ENCODE results near the gene ZFHX2.

The ZFHX2 gene

DNA sequence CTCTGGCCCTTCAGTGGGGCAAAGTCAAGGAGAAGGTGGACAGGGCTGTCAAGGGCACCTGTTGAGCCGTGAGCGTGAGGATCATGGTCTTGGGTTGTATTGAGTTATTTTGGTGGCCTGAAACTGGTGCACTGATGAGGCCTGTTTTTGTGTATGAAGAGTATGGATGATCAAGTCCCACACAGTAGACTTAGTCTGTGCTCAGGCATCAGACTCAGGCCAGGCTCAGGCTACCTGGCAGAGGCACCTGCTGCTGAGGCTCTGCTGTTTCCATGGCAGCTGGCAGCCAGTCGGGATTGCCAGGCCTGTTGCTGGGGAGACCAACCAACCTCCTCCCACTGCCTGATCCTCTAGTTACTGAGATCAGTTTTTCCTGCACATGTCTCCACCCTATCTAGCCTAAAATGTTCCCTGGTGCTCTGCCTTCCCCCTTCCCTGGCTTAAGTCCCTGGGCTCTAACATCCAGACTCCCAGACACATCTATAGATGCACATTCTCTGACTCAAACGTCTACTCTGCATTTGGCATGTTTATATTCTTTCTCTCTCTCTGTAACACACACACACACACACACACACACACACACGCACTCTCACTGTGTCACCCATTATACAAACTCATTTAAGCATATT is 21.9 kb upstream of the ZFHX2 start:
- FAIRE-seq (no peak), DNase-seq (ENCODE audit: insufficient read length, low spot score) (no peak)

DNA sequence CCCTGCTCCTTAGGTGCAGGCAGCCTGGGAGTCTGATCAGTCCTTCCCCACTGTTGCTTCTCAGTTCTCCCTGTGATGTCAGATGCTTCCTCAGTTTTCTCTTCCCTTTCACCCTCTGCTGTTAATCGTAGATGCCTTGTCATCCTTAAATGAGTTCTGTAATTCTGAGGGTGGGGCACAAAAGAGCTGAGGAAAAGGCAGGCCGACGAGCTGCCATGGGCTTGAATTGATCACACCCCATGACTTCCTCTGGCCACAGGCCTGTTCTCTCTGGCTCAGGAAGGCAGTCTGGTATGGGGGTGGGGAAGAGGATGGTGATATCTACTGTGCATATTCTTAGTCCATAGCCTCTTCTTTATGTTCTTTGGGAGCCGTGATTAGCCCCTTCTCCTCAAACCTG is 21.3 kb upstream of the ZFHX2 start:
- DNase-seq (ENCODE audit: insufficient read length, low spot score) (no peak), FAIRE-seq (no peak)

DNA sequence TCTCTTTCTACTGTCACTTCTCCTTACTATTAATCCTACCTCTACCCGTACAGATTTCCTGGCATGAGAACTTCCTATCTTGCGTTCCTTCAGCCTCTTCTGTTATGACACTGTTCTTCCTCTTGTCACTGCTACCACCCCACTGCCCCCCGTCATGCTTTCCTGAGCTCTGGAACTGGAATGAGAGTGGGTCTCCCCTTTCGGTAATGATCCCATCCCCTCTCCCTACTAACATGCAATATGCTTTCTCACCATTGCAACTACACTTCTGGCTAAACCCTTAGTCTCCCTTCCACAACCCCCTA is 20.9 kb upstream of the ZFHX2 start:
- DNase-seq (ENCODE audit: insufficient read length, low spot score) (no peak), FAIRE-seq (no peak)

DNA sequence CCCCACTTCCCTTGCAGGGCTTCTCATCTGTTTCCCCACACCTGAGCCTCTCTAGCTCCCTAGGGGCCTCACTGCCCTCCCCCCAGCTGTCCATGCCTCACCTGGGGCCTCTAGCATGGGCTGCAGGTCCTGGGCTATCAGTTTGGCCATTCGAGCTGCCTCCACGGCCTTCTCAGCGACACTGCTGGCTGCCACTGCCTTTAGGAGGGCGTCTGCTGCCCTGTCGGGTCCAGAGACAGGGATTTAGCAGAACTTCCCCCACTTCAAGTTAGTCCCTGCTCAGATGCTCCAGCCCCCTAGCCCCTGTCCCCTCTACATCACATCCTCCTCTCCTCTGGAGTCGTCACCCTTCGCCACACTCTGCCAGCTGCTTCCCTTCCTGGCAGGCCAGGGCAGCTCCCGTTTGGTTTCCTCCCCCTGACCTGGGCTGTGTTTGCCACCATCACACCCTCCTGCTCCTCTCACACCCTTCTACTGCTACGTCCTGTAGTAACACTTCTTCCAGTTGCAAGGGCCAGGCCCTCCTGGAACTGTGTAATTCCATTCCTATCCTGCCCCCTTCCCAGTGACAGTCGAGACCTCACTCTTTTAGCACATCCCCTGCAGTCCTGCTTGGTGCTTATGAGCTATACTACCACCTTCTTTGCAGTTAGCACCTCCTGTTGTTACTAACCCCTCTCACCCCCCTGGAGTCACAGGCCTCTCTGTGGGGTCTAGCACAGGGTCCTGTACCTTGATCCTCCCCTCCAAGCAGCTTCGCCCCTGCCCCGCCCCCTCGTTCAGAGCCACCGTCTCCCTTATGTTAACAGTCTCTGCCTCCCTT is 20.3 kb upstream of the ZFHX2 start:
- no peak for FAIRE-seq
- no peak for DNase-seq (ENCODE audit: insufficient read length, low spot score)

DNA sequence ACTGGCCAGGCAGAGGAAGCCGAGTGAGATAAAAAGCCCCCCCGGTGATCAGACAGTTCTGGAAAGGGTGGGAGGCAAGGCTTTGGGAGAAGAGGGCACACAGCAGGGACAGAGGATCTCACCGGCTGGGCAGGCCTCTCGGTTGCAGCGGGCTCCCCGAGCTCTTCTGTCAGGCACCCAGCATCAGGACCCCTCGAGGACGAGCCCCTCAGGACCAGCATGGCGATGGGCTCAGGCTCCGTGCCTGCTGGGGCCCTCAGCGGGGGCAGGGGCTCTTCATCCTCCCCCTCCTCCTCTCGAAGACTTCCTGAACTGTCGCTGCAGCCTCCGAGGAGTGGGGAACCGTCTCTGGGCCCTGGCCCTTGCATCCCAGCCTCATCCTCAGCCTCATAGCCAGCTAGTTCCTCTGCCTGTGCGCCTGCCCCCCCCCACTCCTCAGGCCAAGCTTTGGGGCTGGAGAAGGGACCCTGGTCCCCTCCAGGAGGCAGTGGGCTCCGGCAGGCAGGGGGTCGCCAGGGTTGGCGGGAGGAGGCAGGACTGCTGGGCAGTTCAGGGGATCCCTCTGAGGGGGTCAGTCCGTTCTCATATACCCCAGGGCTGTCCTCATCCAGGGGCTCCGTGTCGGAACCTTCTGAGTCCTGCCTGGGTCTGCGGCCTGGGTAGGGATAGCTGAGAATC is 19.4 kb upstream of the ZFHX2 start:
- DNase-seq (ENCODE audit: insufficient read length, low spot score) (no peak), FAIRE-seq (no peak)

DNA sequence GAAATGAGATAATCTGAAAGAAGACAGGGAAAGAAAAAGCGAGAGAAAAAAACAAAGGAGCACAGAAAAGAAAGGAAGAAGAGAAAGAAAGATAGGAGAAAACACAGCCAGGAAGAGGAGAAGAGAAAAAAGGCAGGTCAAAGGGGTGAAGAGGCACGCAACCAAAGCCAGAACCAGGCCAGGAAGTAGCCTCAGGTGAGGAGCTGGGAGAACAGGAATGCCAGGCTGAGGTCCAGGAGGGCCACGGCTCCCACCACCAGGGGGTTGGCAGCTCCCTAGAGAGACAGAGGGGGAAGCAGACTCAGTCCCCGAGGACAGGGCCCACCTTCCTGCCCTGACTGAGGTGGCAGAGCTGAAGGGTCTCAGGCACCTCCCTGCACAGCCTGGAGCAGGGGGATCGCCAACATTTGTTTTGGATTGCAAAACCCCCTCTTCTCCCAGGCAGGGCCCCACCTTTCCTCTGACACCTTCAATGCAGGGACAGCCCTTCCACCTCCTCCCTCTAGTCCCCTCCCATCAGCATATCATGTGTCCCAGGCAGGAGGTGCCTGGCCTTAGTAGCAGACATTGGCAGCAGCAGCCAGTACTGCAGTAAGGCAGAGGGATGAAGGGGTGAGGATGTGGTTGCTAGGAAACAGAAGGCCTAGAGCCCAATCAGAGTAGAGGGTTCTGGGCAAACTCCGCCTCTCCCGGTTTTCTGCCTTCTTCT is 18.0 kb upstream of the ZFHX2 start:
- FAIRE-seq (no peak), DNase-seq (ENCODE audit: insufficient read length, low spot score) (no peak)

DNA sequence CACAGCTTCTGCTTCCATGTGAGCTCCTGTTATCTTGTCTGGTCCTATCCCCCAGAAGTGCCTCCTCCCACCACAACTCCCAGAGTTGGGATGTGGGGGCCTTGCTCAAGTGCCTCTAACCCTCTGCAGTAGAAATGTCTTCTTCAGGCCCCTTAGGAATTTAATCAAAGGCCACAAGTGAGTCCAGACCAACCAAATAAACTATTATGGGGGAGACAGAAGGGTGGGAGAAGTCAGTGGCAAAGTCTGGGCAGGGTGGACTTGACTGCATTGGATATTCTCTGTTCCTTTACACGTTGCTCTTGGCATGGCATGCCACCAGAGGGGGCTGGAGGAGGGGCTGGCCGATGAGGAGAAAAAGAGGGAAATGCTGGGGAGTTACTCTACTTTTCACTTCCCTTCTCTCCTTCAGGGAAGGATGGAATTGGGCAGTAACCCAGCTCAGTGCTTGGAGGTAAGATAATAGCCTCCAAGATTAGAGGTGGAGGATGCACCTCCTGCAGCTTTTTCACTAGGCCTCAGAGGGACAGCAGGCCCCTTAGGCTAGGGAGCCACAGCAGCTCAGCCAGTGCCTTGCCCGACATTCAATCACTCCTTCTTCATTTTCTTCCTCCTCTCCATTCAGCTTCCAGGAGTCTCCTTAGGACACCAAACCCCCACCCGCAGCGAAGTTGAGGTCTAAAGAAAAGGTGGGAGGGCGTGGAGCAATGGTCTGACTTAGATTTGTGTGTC is 17.2 kb upstream of the ZFHX2 start:
- DNase-seq (ENCODE audit: insufficient read length, low spot score), result no peak
- peak; percentile 68 for FAIRE-seq

DNA sequence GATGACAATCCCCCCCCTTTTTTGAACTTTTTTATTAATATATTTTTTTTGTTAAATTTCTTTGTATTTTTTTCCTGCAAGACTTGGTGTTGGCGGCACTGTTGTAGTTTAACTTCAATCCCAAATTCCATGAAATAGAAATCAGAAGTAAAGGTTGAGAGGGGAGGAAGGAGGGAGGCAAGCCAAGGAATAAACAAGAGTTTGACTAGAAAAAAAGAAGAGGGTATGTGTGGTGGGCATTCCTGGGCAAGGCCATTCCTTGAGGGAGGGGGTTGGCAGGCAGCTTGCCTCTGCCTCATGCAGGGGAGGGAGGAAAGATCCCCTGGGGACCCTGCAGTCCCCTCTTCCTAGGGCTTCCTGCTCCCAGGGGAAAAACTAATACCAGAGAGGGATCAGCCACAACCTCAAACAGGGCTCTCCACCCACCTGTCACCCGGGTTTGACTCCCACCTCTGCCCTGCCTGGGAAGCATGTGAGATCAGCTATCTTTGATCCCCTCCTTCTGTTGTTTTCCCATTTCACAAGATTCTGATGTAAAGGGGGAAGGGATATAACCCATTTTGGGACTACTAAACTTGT is 16.5 kb upstream of the ZFHX2 start:
- DNase-seq (ENCODE audit: insufficient read length, low spot score) (no peak), FAIRE-seq (no peak)

DNA sequence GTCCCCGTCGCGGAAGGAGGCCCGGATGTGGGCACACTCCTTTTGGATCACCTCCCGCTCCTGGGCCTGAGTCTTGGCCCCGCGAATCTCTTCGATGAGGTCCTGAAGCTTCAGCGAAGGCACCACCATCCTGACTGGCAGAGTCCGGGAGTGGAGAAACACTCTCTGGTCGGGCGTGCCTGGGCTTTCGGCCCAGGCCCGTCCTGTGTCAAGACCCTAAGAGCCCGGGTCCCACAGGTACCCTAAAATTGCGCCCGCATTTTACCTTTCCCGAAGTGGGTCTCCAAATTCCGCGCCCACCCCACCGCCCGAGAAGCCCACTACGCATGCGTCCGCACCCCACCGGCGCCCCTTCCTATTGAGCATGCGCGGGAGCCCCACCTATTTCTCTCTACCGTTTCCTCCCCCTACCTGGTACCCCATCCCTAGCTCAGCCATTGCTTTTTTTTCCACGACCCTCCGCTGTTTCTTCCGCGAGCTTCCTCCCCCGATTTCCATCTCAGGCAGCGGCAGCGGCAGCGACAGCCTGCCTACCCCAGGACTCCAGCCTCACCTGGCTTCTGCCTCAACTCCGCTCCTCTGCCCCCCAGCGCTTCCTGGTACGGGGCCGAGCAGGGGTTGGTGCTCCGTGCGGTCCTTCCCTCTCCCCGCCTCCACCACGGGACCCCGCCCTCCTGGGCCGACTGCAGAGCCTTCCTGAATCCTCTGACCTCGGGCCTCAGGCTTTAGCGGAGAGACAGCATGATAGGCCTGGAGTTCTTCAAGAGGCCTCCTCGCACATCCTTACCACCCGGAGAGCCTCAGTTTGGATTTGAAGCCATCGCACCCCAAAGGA is 15.8 kb upstream of the ZFHX2 start, which contains the start of gene AP1G2:
TSS of gene AP1G2 (minus strand) at position 606 of the 835 bp plus-strand sequence. CDS start at position 129, 477 bp downstream.
- DNase-seq (ENCODE audit: insufficient read length, low spot score) (peak; percentile 81), FAIRE-seq (peak; percentile 85)

DNA sequence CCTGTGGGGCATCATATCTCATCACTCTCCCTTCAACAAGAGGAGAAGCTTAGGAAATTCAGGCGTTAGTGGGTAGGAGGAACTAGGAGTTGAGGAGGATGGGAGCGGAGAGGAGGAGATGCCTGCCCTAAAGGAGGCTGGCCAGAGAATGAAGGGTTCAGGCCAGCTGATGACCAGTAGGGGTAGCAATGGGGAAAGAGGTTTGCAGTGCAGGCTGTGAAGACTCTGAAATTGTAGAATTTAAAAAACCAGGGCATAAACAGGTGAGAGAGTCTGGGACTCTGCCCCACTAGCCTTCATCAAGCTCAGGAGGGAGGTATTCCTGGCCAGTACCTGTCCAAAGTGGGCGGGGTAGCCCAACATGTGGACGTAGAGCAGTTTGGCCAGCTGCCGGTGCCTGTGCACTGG is 15.2 kb upstream of the ZFHX2 start:
- DNase-seq (ENCODE audit: insufficient read length, low spot score) (no peak), FAIRE-seq (peak; percentile 58)

DNA sequence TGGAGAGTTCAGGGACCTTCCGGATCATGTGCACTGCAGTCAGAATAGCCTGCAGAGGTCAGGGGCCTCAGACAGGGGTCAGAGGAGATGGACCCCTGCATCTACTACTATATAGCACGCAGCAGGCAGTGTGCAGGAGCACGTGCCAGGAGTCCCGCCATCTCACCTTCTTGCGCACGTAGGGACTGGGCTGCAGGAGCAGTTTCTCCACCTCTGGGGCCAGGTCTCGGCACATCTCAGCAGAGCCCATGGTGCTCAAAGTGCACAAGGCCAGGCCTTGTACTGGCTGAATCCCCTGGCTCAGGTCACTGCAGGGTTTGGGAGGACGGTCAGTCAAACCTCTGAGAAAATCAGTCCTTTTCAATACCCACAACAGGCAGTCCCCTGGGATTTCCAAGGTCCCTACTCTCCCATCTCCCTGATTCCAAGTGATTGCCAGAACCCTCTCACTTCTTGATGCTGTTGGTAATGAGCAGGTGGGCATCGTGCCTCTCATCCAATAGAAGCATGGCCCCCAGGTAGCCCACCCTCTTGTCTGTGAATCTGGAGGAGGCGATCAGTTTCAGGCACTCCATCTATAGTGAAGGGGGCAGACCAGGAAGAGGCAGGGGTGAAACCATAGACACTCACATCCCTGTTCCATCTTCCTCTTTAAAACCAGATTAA is 14.7 kb upstream of the ZFHX2 start:
- no peak for FAIRE-seq
- DNase-seq (ENCODE audit: insufficient read length, low spot score), result no peak

DNA sequence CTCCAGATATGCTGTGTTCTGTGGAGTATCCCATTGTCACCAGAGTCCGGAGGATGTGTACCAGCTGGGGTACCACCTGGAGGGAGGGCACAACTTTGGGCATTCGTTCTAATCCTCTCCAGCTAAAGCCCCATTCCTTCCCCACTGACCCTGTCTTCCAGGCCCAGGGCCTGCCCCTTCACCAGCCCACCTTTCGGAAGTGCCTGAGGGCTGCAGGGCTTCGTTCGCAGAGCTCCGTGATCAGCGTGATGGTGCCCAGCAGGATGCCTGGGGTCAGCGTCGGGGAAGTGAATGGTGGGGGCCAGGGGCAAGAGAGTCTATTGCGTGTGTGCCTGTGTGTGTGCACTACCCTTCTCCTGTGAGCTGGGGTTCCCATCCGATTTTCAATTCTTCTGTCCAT is 14.1 kb upstream of the ZFHX2 start:
- FAIRE-seq, result no peak
- DNase-seq (ENCODE audit: insufficient read length, low spot score), result no peak

DNA sequence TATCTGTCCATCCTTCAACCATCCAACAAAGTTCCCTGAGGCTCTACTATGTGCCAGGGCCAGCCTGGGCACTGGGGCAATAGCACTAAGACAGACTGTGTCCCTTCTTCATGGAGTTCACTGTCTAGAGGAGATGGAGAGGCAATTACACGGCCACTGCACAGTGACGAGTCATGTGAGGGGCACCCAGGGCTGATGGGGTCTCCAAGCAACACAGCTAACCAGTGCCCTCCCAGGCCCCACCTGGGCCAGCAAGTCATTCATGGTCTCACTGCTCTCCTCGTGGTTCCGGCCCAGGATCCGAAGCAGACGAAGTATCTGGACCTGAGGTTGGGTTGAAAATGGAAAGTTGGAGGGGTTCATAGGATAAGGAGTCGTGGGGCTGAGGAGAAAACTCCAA is 13.3 kb upstream of the ZFHX2 start:
- no peak for FAIRE-seq
- no peak for DNase-seq (ENCODE audit: insufficient read length, low spot score)

DNA sequence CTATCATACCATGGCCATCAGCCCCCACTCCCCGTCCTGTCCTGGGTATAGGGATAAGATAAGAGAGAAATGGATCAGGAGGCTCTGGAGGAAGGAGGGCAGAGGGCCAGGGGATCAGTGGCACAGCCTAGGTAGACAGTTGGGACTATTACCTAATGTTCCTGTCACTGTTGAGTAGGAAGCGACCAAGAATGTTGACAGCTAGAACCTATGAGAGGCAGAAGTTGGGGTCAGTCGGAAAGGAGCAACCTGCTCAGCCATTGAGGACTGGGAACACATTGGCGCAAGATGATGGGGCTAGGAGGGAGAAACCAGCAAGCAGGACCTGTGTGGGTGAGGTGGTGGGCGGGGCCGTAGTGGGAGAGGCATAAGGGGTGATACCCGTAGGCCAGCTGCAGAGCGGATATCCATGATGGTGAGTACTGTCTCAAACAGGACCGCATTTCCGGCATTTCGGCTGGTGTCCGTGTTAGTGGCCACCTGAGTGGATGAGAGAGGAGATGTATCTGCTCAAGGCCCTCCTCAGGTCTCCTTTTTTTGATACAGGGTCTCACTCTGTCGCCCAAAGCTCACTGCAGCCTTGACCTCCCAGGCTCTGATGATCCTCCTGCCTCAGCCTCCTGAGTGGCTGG is 12.7 kb upstream of the ZFHX2 start:
- FAIRE-seq, result no peak
- no peak for DNase-seq (ENCODE audit: insufficient read length, low spot score)

DNA sequence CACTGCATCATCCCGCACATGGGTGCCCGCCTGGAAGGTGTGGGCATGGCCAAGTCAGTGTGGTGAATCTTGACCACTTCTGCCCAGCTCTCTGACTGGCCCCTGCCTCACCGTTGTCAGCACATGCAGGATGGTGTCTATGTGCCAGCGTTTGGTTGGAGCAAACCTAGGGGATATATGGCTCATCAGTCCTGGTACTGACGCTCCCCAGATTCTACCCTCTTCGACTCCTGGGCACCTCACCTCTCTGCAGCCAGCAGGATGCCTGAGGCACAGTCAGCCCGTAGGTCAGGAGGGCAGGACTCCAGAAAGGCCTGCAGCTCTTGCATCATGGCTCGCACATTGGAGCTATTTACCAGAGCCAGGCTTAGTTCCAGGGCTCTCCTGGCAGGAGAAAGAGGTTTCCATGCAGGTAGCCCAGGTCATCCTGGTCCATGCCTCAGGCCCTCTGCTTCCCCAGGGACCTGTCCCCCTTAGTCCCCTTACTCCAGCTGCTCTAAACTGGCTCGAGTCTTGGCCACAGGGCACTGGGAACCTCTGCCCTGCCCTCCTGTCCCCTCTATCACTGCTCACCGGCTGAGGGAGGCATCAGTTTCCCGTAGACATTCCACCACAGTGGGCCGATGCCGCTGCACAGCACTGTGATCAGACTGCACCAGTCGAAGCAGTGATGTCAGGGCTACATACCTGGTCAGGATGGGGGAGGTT is 12.1 kb upstream of the ZFHX2 start:
- DNase-seq (ENCODE audit: insufficient read length, low spot score), result no peak
- no peak for FAIRE-seq

DNA sequence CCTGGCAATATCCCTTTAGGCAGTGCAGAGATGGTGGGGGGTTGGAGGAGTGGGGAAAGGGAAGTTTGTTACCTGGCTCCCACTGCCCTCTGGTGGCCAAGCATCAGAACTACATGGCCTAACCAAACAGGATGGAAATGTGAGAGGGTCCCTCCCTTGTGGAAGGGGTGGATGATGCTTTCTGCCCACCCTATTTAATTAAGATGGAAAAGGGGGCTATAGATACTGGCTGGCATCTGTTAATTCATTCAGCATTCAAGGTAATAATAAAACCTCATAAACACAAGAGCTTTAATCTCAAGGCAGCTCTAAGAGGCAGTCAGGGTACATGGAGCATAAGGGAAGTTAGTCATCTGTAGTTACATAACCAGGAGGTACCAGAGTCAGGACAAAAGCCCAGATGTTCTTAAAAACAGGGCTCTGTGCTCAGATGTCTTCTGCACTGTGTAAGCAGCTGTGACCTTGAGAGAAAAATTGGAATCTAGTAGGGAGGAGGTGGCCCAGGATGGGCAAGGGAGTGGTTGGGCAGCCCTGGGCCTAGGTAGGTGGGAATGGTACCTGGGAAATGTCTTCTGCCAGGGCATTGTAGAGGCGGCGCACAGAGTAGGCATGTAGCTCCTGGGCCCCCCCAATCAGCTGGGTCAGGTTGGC is 11.4 kb upstream of the ZFHX2 start:
- DNase-seq (ENCODE audit: insufficient read length, low spot score), result no peak
- FAIRE-seq, result peak; percentile 71

All from GM19239 (cell line).